GM06990 (cell line): ENCODE measurements around the gene PLRG1.
"Not testable (repeated sequence)": the region's sequence is repeated elsewhere in the genome, so short reads cannot be mapped to it uniquely, and the experiment has no call there.

Source experiments
- DNase-seq: peaks from one replicate; pipeline ENCODE4 v3.0.0-alpha.2; 2011; ENCODE audit not compliant: insufficient read length; ENCODE audit errors: extremely low read depth
- H3K27me3 ChIP-seq: replicated peaks from 2 replicates; pipeline ENCODE4 v1.6.0; 2011; ENCODE audit warnings: low read length; ENCODE audit not compliant: control insufficient read depth, insufficient read depth
- H3K36me3 ChIP-seq: 2 replicates; pipeline ENCODE4 v1.5.1; 2011; ENCODE audit warnings: low read length; ENCODE audit not compliant: control insufficient read depth, insufficient read depth
- H3K4me3 ChIP-seq: replicated peaks from 2 replicates; pipeline ENCODE4 v1.5.1; 2011; ENCODE audit warnings: low read depth, mild to moderate bottlenecking, control low read depth, low read length
- CTCF ChIP-seq: IDR thresholded peaks from 2 replicates; pipeline ENCODE4 v1.5.1; 2011; ENCODE audit warnings: low read length, control low read depth, mild to moderate bottlenecking, inconsistent platforms; ENCODE audit not compliant: insufficient read depth, poor library complexity, severe bottlenecking

The PLRG1 gene

GRCh38 chr4:154549894-154550790 is at the start of gene PLRG1:
Gene PLRG1, minus strand, starts transcription at chr4:154550400. Its CDS starts 92 bp downstream, at chr4:154550308.
- Histone ChIP-seq H3K4me3 (peak within 1 kb of the TSS; percentile 68), H3K27me3 (no peaks in the 10 kb centered on the region), H3K36me3 (no peaks in the 10 kb centered on the region; the same call in none of the 2 replicates)
- peak; percentile 92 for DNase-seq
- no peak for TF ChIP-seq CTCF

GRCh38 chr4:154597798-154598774 is 47.9 kb upstream of the PLRG1 start:
- Histone ChIP-seq H3K4me3 (no peak overlapping the region), H3K36me3 (no peaks in the 10 kb centered on the region), H3K27me3 (no peaks in the 10 kb centered on the region)
- no peak for TF ChIP-seq CTCF
- DNase-seq = no peak

GRCh38 chr4:154597281-154597680 is 47.1 kb upstream of the PLRG1 start:
- DNase-seq, H3K4me3 ChIP-seq, H3K36me3 ChIP-seq, H3K27me3 ChIP-seq: not testable (repeated sequence)

- Histone ChIP-seq H3K27me3 (no peaks in the 10 kb centered on the region), H3K4me3 (no peak overlapping the region), H3K36me3 (no peaks in the 10 kb centered on the region)
- no peak for TF ChIP-seq CTCF
- no peak for DNase-seq
Observed at GRCh38 chr4:154595807-154596206, 45.6 kb upstream of the PLRG1 start.

- not testable (repeated sequence) for H3K27me3 ChIP-seq, H3K36me3 ChIP-seq, H3K4me3 ChIP-seq, DNase-seq
Observed at GRCh38 chr4:154594343-154594742, 44.1 kb upstream of the PLRG1 start.

GRCh38 chr4:154593868-154594267 is 43.7 kb upstream of the PLRG1 start:
- no peak for DNase-seq
- Histone ChIP-seq H3K36me3 (no peaks in the 10 kb centered on the region), H3K27me3 (no peaks in the 10 kb centered on the region; the same call in 1 of the 2 replicates), H3K4me3 (no peak overlapping the region)
- no peak for TF ChIP-seq CTCF
